MCF 10A (cell line): ENCODE results near the gene ARHGAP19. TPM values are rescaled to one million over a fixed set of nuclear protein-coding genes. Genes with fewer than 3 reads are reported as not detected.

Experiments
- BruUV-seq: library from RNA; stranded (reverse); fragments of 400-500 nt; replicated peaks from 2 replicates; lab custom pipeline; 2021; lab: Mats Ljungman, UMichigan
- CTCF ChIA-PET: fragments of 300-600 bp; sonication (Branson Sonifier 250); formaldehyde crosslinking; extraction: SDS; loops from one replicate; lab custom pipeline; 2021; ENCODE audit warnings: antibody characterized with exemption, inconsistent platforms; lab: Yijun Ruan, JAX
- POLR2A ChIA-PET: fragments of 300-600, 350-650 bp; sonication (Branson Sonifier 250); formaldehyde crosslinking; extraction: SDS; loops from one replicate; lab custom pipeline; 2020; ENCODE audit warnings: antibody characterized with exemption, inconsistent platforms; lab: Yijun Ruan, JAX
- DNase-seq: peaks from one replicate; pipeline ENCODE4 v3.0.0-alpha.2; 2018; ENCODE audit not compliant: unreplicated experiment
- H3K27ac Mint-ChIP-seq: one replicate; pipeline ENCODE4 v1.8.0; 2022; ENCODE audit warnings: mild to moderate bottlenecking, low read depth, mixed read lengths; ENCODE audit not compliant: unreplicated experiment
- H3K27me3 Mint-ChIP-seq: one replicate; pipeline ENCODE4 v1.8.0; 2022; ENCODE audit warnings: mixed read lengths; ENCODE audit not compliant: insufficient read depth, unreplicated experiment
- H3K36me3 Mint-ChIP-seq: one replicate; pipeline ENCODE4 v1.8.0; 2022; ENCODE audit warnings: mild to moderate bottlenecking, moderate library complexity, mixed read lengths; ENCODE audit not compliant: insufficient read depth, unreplicated experiment
- H3K4me1 Mint-ChIP-seq: one replicate; pipeline ENCODE4 v1.8.0; 2022; ENCODE audit warnings: mixed read lengths; ENCODE audit not compliant: insufficient read depth, unreplicated experiment
- H3K4me3 Mint-ChIP-seq: one replicate; pipeline ENCODE4 v1.8.0; 2022; ENCODE audit warnings: mild to moderate bottlenecking, moderate library complexity, mixed read lengths; ENCODE audit not compliant: unreplicated experiment
- H3K9me3 Mint-ChIP-seq: one replicate; pipeline ENCODE4 v1.8.0; 2022; ENCODE audit warnings: mixed read lengths; ENCODE audit not compliant: unreplicated experiment
- CTCF ChIP-seq: fragments of 200-600 bp; IDR thresholded peaks from one replicate; pipeline ENCODE4 v1.8.0; 2022; ENCODE audit warnings: antibody characterized with exemption, mild to moderate bottlenecking; ENCODE audit not compliant: unreplicated experiment
- intact Hi-C: fragments of 100-400 bp; cut with micrococcal nuclease; formaldehyde crosslinking; loops from 2 replicates; pipeline ENCODE4 v1.14.1; 2022
- total RNA-seq: library from RNA; stranded (reverse); gene quantifications from 2 replicates; pipeline ENCODE4 v1.2.3, GENCODE V29; 2022

The ARHGAP19 gene
- total RNA-seq, 1 experiment from 2014 or later: 11.7 TPM

- H3K36me3 Mint-ChIP-seq: no peaks in the 10 kb centered on the region
- TF ChIP-seq CTCF: no peak
- H3K9me3 Mint-ChIP-seq: no peaks in the 10 kb centered on the region
- intact Hi-C loops: no loop called here
- no peaks in the 10 kb centered on the region for H3K4me1 Mint-ChIP-seq
- no peak overlapping the region for H3K27ac Mint-ChIP-seq
- ChIA-PET POLR2A (interaction anchor here (1.1 to 1.6 kb wide), 2 partner anchors 8 to 13 kb away, joined by 3 read pairs; no protein-coding TSS in a partner anchor), CTCF (interaction anchor here (0.6 to 8.8 kb wide), 12 partner anchors 6 to 833 kb away, joined by 3 to 111 read pairs (median 3); no protein-coding TSS in a partner anchor)
- H3K27me3 Mint-ChIP-seq: peaks cover 30% of the 10 kb centered on the region
- no TSS peak for BruUV-seq
- no peak for DNase-seq
- H3K4me3 Mint-ChIP-seq: no peak overlapping the region
Measured at GRCh38 chr10:97204826-97205679, 87.4 kb downstream of the ARHGAP19 start.

- intact Hi-C loops: no loop called here
- TF ChIP-seq CTCF: no peak
- Mint-ChIP-seq H3K9me3 (no peaks in the 10 kb centered on the region), H3K4me1 (no peaks in the 10 kb centered on the region), H3K27ac (no peak overlapping the region), H3K4me3 (no peak overlapping the region), H3K27me3 (peaks cover 25% of the 10 kb centered on the region), H3K36me3 (no peaks in the 10 kb centered on the region)
- CTCF ChIA-PET: interaction anchor here (0.6 to 2.8 kb wide), 5 partner anchors 10 to 562 kb away, joined by 3 to 25 read pairs (median 3); no protein-coding TSS in a partner anchor
- DNase-seq: no peak
- no TSS peak for BruUV-seq
- POLR2A ChIA-PET: no interaction called here
Measured at GRCh38 chr10:97203220-97203619, 89.2 kb downstream of the ARHGAP19 start.

GRCh38 chr10:97200616-97201015 is 91.8 kb downstream of the ARHGAP19 start:
- no TSS peak for BruUV-seq
- ChIA-PET CTCF (interaction anchor here (0.7 to 7.0 kb wide), 4 partner anchors 8 to 164 kb away, joined by 3 to 111 read pairs (median 4); no protein-coding TSS in a partner anchor), POLR2A (no interaction called here)
- no peak for DNase-seq
- H3K27ac Mint-ChIP-seq: no peak overlapping the region
- H3K27me3 Mint-ChIP-seq: peaks cover 6% of the 10 kb centered on the region
- no peak overlapping the region for H3K4me3 Mint-ChIP-seq
- no peaks in the 10 kb centered on the region for H3K36me3 Mint-ChIP-seq
- H3K9me3 Mint-ChIP-seq: no peaks in the 10 kb centered on the region
- TF ChIP-seq CTCF: no peak
- intact Hi-C loops: no loop called here
- no peaks in the 10 kb centered on the region for H3K4me1 Mint-ChIP-seq

GRCh38 chr10:97199152-97199551 is 93.3 kb downstream of the ARHGAP19 start:
- ChIA-PET POLR2A (no interaction called here), CTCF (interaction anchor here (1.6 to 7.0 kb wide), 4 partner anchors 9 to 163 kb away, joined by 6 to 111 read pairs (median 12); no protein-coding TSS in a partner anchor)
- no peak overlapping the region for H3K27ac Mint-ChIP-seq
- H3K9me3 Mint-ChIP-seq: no peaks in the 10 kb centered on the region
- intact Hi-C loops: no loop called here
- TF ChIP-seq CTCF: no peak
- peaks cover 13% of the 10 kb centered on the region for H3K27me3 Mint-ChIP-seq
- BruUV-seq: no TSS peak
- DNase-seq: no peak
- H3K36me3 Mint-ChIP-seq: no peaks in the 10 kb centered on the region
- H3K4me3 Mint-ChIP-seq: no peak overlapping the region
- no peaks in the 10 kb centered on the region for H3K4me1 Mint-ChIP-seq
